GM21737 (cell line): ENCODE measurements around the gene FOXN3.

Experiments
- ATAC-seq: cut with Tn5 transposase; IDR thresholded peaks from one replicate; pipeline ENCODE4 v1.9.1; 2021; ENCODE audit warnings: mild to moderate bottlenecking, moderate library complexity; ENCODE audit not compliant: unreplicated experiment

The FOXN3 gene

GRCh38 chr14:89411976-89412375, 5.1 kb downstream of the FOXN3 start:
- no peak for ATAC-seq

GRCh38 chr14:89409961-89410360, 7.1 kb downstream of the FOXN3 start:
- no peak for ATAC-seq

GRCh38 chr14:89408907-89409700, 7.9 kb downstream of the FOXN3 start:
- no peak for ATAC-seq

GRCh38 chr14:89407856-89408255, 9.2 kb downstream of the FOXN3 start:
- no peak for ATAC-seq

- no peak for ATAC-seq
Measured at GRCh38 chr14:89406941-89407340, 10.1 kb downstream of the FOXN3 start.

- ATAC-seq, result no peak
Measured at GRCh38 chr14:89406361-89406760, 10.7 kb downstream of the FOXN3 start.

- no peak for ATAC-seq
Measured at GRCh38 chr14:89405712-89406111, 11.3 kb downstream of the FOXN3 start.

GRCh38 chr14:89402363-89402762, 14.7 kb downstream of the FOXN3 start:
- no peak for ATAC-seq

- no peak for ATAC-seq
Measured at GRCh38 chr14:89401761-89402160, 15.3 kb downstream of the FOXN3 start.

- ATAC-seq, result no peak
Measured at GRCh38 chr14:89401241-89401640, 15.8 kb downstream of the FOXN3 start.

- no peak for ATAC-seq
Measured at GRCh38 chr14:89400529-89400928, 16.5 kb downstream of the FOXN3 start.

- no peak for ATAC-seq
Measured at GRCh38 chr14:89399594-89400068, 17.4 kb downstream of the FOXN3 start.

- ATAC-seq, result no peak
Measured at GRCh38 chr14:89399157-89399556, 17.9 kb downstream of the FOXN3 start.

- ATAC-seq, result no peak
Measured at GRCh38 chr14:89397569-89398230, 19.3 kb downstream of the FOXN3 start.

- ATAC-seq, result no peak
Measured at GRCh38 chr14:89394972-89395371, 22.1 kb downstream of the FOXN3 start.

- no peak for ATAC-seq
Measured at GRCh38 chr14:89393222-89393745, 23.7 kb downstream of the FOXN3 start.

- no peak for ATAC-seq
Measured at GRCh38 chr14:89392181-89392580, 24.9 kb downstream of the FOXN3 start.

- ATAC-seq, result no peak
Measured at GRCh38 chr14:89391556-89391955, 25.5 kb downstream of the FOXN3 start.

- no peak for ATAC-seq
Measured at GRCh38 chr14:89391123-89391522, 25.9 kb downstream of the FOXN3 start.

- ATAC-seq, result no peak
Measured at GRCh38 chr14:89388853-89389252, 28.2 kb downstream of the FOXN3 start.

- ATAC-seq, result no peak
Measured at GRCh38 chr14:89387922-89388685, 28.9 kb downstream of the FOXN3 start.
